Measurements from ENCODE around the gene ARHGAP6.
"Not testable (repeated sequence)": the region's sequence is repeated elsewhere in the genome, so short reads cannot be mapped to it uniquely, and the experiment has no call there.

The ARHGAP6 gene

GRCh38 chrX:11632732-11633131, 33.0 kb downstream of the ARHGAP6 start:
- DNase-seq (ENCODE audit: low read depth), result no peak
- H3K4me3 ChIP-seq (ENCODE audit: low read depth, low read length), result no peak overlapping the region

DNA sequence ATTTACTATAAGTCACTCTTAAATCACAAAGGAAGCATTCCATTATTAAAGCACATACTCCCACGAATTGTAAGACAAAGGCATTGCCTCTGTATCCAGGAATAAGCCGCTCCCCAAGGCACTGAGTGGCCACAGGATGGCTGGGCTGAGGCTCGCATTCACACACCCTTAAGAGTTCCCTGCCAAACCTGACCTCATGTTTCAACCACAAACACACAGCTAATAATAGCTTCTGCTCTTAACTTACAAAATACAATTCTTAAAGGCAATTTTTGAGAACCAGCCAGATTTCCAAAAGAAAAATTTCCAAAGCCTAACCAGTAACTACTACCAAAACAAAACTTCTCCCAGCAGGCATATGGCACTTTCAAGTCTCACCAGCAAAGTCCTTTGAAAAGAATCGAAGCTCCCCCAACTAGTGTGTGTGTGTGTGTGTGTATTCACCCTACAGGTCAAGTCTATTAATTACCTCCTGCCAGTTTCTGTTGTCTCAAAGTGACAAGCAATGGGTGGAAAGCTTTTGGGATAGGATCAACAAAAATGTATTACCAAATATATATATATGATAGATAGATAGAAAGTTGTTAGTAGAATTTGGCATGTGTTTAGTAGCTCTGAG, 36.0 kb downstream of the ARHGAP6 start:
- TF ChIP-seq POLR2A (IDR thresholded peaks at IDR 0.05; ENCODE audit: extremely low read depth, insufficient read length) (no peak), MAX (IDR thresholded peaks at IDR 0.05; ENCODE audit: low read depth, low read length) (no peak), CTCF (IDR thresholded peaks at IDR 0.05; ENCODE audit: low read depth, low read length) (no peak), MYC (IDR thresholded peaks at IDR 0.05; ENCODE audit: low read depth, low read length) (no peak)
- H3K4me3 ChIP-seq (ENCODE audit: low read depth, low read length), result no peak overlapping the region
- DNase-seq (ENCODE audit: low read depth), result no peak

More at GRCh38 chrX:11632732-11633131, 33.0 kb downstream of the ARHGAP6 start:
- TF ChIP-seq CTCF (IDR thresholded peaks at IDR 0.05; ENCODE audit: low read depth, low read length), result no peak

DNA sequence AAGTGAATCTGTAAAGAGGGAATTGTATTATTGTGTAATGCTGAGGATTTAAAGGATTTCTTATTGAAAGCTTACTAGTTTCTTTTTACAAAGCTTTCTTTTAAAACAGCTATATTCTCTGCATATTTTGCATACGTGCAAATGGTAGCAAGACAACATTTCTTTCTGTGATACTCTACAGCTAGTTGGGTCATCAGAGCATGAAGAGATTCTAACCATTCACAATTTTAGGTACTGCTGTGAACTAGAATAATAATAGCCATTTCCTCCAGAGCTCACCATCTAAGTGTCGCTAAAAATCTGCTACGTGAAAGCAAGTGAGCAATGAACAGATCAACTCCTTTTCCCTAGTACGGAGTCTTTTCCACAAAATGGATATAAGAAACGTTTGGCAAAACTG, 37.3 kb downstream of the ARHGAP6 start:
- DNase-seq (ENCODE audit: low read depth), result no peak
- TF ChIP-seq CTCF (IDR thresholded peaks at IDR 0.05; ENCODE audit: low read depth, low read length) (no peak), POLR2A (IDR thresholded peaks at IDR 0.05; ENCODE audit: extremely low read depth, insufficient read length) (no peak), MAX (IDR thresholded peaks at IDR 0.05; ENCODE audit: low read depth, low read length) (no peak), MYC (IDR thresholded peaks at IDR 0.05; ENCODE audit: low read depth, low read length) (no peak)
- H3K4me3 ChIP-seq (ENCODE audit: low read depth, low read length), result no peak overlapping the region

GRCh38 chrX:11626351-11626750, 39.4 kb downstream of the ARHGAP6 start:
- DNase-seq (ENCODE audit: low read depth), result no peak
- H3K4me3 ChIP-seq (ENCODE audit: low read depth, low read length), result no peak overlapping the region
- TF ChIP-seq MYC (IDR thresholded peaks at IDR 0.05; ENCODE audit: low read depth, low read length) (no peak), POLR2A (IDR thresholded peaks at IDR 0.05; ENCODE audit: extremely low read depth, insufficient read length) (no peak), MAX (IDR thresholded peaks at IDR 0.05; ENCODE audit: low read depth, low read length) (no peak), CTCF (IDR thresholded peaks at IDR 0.05; ENCODE audit: low read depth, low read length) (no peak)

DNA sequence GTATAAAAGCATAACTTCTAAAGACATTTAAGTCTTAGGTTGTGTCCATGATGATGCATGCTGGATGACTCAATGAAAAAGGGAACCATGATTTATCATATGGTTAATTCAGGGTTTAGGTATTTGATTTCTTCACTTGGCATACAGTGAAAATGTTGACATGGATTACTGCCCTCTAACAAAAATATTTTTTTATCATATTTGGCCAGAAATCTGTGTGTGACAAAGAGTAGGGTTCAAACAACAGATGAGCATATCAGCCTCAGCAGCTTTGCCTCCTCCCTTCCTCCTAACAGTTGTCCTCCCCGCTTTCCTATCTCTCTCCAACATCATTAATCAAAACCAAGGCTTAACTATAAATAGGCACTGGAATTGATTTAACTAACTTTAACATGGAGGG, 46.3 kb downstream of the ARHGAP6 start:
- no peak for TF ChIP-seq POLR2A (IDR thresholded peaks at IDR 0.05; ENCODE audit: extremely low read depth, insufficient read length)
- no peak for TF ChIP-seq MYC (IDR thresholded peaks at IDR 0.05; ENCODE audit: low read depth, low read length)
- TF ChIP-seq MAX (IDR thresholded peaks at IDR 0.05; ENCODE audit: low read depth, low read length), result no peak
- no peak for TF ChIP-seq CTCF (IDR thresholded peaks at IDR 0.05; ENCODE audit: low read depth, low read length)
- DNase-seq (ENCODE audit: low read depth), result no peak
- no peak overlapping the region for H3K4me3 ChIP-seq (ENCODE audit: low read depth, low read length)

- H3K4me3 ChIP-seq (ENCODE audit: low read depth, low read length); DNase-seq (ENCODE audit: low read depth): not testable (repeated sequence)
Observed at GRCh38 chrX:11614253-11614652, 51.5 kb downstream of the ARHGAP6 start.
